Measurements from ENCODE around the gene CCDC97. TPM values are rescaled to one million over a fixed set of nuclear protein-coding genes. Genes with fewer than 3 reads are reported as not detected.
"Not testable (repeated sequence)": the region's sequence is repeated elsewhere in the genome, so short reads cannot be mapped to it uniquely, and the experiment has no call there.

The CCDC97 gene
- total and polyA plus RNA-seq, 2 donors, result 10.8 to 15.4 TPM

DNA sequence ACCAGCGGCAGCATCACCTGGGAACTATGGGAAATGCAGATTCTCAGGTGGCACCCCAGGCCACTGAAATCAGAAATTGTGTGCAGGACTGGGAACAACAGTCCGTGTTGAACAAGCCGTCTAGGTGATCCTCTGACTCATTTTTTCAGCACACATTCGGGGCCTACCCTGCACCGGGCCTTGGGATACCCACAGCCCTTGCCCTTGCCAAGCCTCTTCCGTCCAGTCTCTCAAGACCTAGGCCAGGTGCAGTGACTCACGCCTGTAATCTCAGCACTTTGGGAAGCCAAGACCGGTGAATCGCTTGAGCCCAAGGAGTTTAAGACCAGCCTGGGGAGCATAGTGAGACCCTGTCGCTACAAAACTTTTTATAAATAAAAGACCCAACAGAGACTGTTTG is 25.5 kb downstream of the CCDC97 start:
- Histone ChIP-seq H3K27ac (ENCODE audit: low read depth in 1 of 2, low read length in 1 of 2) (no peak overlapping the region), H3K36me3 (ENCODE audit: control insufficient read depth in 2 of 2, insufficient read depth in 2 of 2, low read length in 1 of 2) (peaks cover 43 to 47% of the 10 kb centered on the region in 2 donors), H3K9me3 (ENCODE audit: control insufficient read depth in 2 of 2, insufficient read depth in 1 of 2, low read length in 1 of 2) (no peaks in the 10 kb centered on the region), H3K27me3 (ENCODE audit: control insufficient read depth in 2 of 2, insufficient read depth in 1 of 2, low read length in 1 of 2) (no peaks in the 10 kb centered on the region), H3K4me3 (ENCODE audit: low read length in 2 of 2) (no peak overlapping the region), H3K4me1 (ENCODE audit: control insufficient read depth in 2 of 2, insufficient read depth in 2 of 2, low read length in 2 of 2) (peaks cover 0 to 4% of the 10 kb centered on the region in 2 donors)
- DNase-seq (ENCODE audit: low read depth in 6 of 9, low spot score in 9 of 9), result no peak
- WGBS, result 98% methylated on average over 10 of the region's 10 CpGs

GRCh38 chr19:41339936-41340335 is 30.0 kb downstream of the CCDC97 start:
- H3K4me1 ChIP-seq (ENCODE audit: control insufficient read depth in 2 of 2, insufficient read depth in 2 of 2, low read length in 2 of 2), result peaks cover 0 to 4% of the 10 kb centered on the region in 2 donors
- no peaks in the 10 kb centered on the region for H3K9me3 ChIP-seq (ENCODE audit: control insufficient read depth in 2 of 2, insufficient read depth in 1 of 2, low read length in 1 of 2)
- DNase-seq (ENCODE audit: low read depth in 6 of 9, low spot score in 9 of 9), result no peak
- WGBS, result 99% methylated on average over 5 of the region's 5 CpGs
- H3K4me3 ChIP-seq (ENCODE audit: low read length in 2 of 2), result no peak overlapping the region
- no peak overlapping the region for H3K27ac ChIP-seq (ENCODE audit: low read depth in 1 of 2, low read length in 1 of 2)
- no peaks in the 10 kb centered on the region for H3K27me3 ChIP-seq (ENCODE audit: control insufficient read depth in 2 of 2, insufficient read depth in 1 of 2, low read length in 1 of 2)
- H3K36me3 ChIP-seq (ENCODE audit: control insufficient read depth in 2 of 2, insufficient read depth in 2 of 2, low read length in 1 of 2), result peaks cover 53 to 61% of the 10 kb centered on the region in 2 donors

DNA sequence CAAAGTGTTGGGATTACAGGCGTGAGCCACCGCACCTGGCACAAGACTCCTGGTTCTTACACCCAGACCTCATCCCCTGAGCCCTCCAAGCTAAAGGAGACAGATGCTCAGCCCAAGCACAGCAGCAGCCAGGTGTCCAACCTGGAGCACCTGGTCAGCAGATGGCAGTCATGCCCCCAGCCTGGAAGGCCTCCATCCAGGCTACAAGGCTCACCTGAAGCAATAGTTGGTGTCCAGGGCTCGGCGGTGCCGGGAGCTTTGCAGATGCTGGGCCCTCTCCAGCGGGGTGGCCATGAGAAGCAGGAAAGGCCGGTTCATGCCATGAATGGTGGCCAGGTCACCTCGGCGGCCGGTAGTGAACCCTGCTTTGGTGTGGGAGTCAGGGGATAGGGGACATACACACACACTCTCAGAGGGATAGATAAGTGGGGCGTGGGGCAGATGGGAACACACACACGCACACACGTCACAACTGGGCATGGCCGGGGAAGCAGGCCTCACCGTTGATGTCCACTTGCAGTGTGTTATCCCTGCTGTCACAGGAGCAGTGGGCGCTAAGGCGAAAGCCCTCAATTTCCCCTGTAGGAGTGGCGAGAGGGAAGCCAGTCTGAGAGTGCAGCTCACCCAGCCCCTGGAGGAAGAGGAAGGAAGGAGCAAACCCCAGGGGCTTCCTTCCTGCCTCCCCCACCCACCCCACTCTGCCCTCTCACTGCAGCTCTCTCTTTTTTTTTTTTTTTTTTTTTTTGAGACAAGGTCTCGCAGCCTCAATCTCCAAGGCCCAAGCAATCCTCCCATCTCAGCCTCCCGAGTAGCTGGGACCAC is 31.9 kb downstream of the CCDC97 start:
- H3K27me3 ChIP-seq (ENCODE audit: control insufficient read depth in 2 of 2, insufficient read depth in 1 of 2, low read length in 1 of 2), result no peaks in the 10 kb centered on the region
- H3K27ac ChIP-seq (ENCODE audit: low read depth in 1 of 2, low read length in 1 of 2), result no peak overlapping the region
- 91% methylated on average over 20 of the region's 20 CpGs for WGBS
- no peak overlapping the region for H3K4me3 ChIP-seq (ENCODE audit: low read length in 2 of 2)
- H3K9me3 ChIP-seq (ENCODE audit: control insufficient read depth in 2 of 2, insufficient read depth in 1 of 2, low read length in 1 of 2), result no peaks in the 10 kb centered on the region
- H3K36me3 ChIP-seq (ENCODE audit: control insufficient read depth in 2 of 2, insufficient read depth in 2 of 2, low read length in 1 of 2), result peaks cover 56 to 61% of the 10 kb centered on the region in 2 donors
- H3K4me1 ChIP-seq (ENCODE audit: control insufficient read depth in 2 of 2, insufficient read depth in 2 of 2, low read length in 2 of 2), result no peaks in the 10 kb centered on the region
- DNase-seq (ENCODE audit: low read depth in 6 of 9, low spot score in 9 of 9), result peak in 1 of 9 donors; percentile 39

DNA sequence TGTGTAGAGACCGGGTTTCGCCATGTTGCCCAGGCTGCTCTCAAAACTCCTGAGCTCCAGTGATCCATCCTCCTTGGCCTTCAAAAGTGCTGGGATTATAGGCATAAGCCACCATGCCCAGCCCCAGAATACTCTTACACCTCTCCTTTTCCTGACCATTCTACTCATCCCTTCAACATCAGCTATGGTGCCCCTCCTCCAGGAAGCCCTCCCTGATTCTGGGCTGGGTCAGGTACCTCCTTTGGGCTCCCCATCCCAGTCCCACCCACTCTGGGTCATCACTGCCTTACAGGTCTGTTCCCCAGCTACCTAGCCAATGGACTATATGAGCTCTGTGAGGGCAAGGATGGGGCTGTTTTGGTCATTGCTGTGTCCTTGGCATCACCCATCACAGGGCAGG is 34.2 kb downstream of the CCDC97 start:
- no peak for DNase-seq (ENCODE audit: low read depth in 6 of 9, low spot score in 9 of 9)
- no peak overlapping the region for H3K27ac ChIP-seq (ENCODE audit: low read depth in 1 of 2, low read length in 1 of 2)
- no peak overlapping the region for H3K4me3 ChIP-seq (ENCODE audit: low read length in 2 of 2)
- H3K27me3 ChIP-seq (ENCODE audit: control insufficient read depth in 2 of 2, insufficient read depth in 1 of 2, low read length in 1 of 2), result no peaks in the 10 kb centered on the region
- peaks cover 4 to 6% of the 10 kb centered on the region in 2 donors for H3K4me1 ChIP-seq (ENCODE audit: control insufficient read depth in 2 of 2, insufficient read depth in 2 of 2, low read length in 2 of 2)
- WGBS, result 96% methylated on average over 2 of the region's 2 CpGs
- H3K9me3 ChIP-seq (ENCODE audit: control insufficient read depth in 2 of 2, insufficient read depth in 1 of 2, low read length in 1 of 2), result no peaks in the 10 kb centered on the region
- peaks cover 60 to 71% of the 10 kb centered on the region in 2 donors for H3K36me3 ChIP-seq (ENCODE audit: control insufficient read depth in 2 of 2, insufficient read depth in 2 of 2, low read length in 1 of 2)

DNA sequence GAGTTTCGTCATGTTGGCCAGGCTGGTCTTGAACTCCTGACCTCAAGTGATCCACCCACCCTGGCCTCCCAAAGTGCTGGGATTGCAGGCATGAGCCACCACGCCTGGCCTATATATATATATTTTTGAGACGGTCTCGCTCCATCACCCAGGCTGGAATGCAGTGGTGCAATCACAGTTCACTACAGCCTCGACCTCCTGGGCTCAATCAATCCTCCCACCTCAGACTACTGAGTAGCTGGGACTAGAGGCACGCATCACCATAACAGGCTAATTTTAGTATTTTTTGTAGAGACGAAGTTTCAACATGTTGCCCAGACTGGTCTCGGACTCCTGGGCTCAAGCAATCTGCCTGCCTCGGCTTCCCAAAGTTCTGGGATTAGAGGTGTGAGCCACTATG is 36.9 kb downstream of the CCDC97 start:
- H3K36me3 ChIP-seq (ENCODE audit: control insufficient read depth in 2 of 2, insufficient read depth in 2 of 2, low read length in 1 of 2), result peaks cover 38 to 46% of the 10 kb centered on the region in 2 donors
- not testable (repeated sequence) for H3K9me3 ChIP-seq (ENCODE audit: control insufficient read depth in 2 of 2, insufficient read depth in 1 of 2, low read length in 1 of 2); H3K27me3 ChIP-seq (ENCODE audit: control insufficient read depth in 2 of 2, insufficient read depth in 1 of 2, low read length in 1 of 2); DNase-seq (ENCODE audit: low read depth in 6 of 9, low spot score in 9 of 9); H3K27ac ChIP-seq (ENCODE audit: low read depth in 1 of 2, low read length in 1 of 2); H3K4me3 ChIP-seq (ENCODE audit: low read length in 2 of 2)
- peaks cover 12 to 25% of the 10 kb centered on the region in 2 donors for H3K4me1 ChIP-seq (ENCODE audit: control insufficient read depth in 2 of 2, insufficient read depth in 2 of 2, low read length in 2 of 2)
- WGBS, result 98% methylated on average over 9 of the region's 9 CpGs

GRCh38 chr19:41350735-41351338 is 40.9 kb downstream of the CCDC97 start:
- peaks cover 0 to 4% of the 10 kb centered on the region in 2 donors for H3K27me3 ChIP-seq (ENCODE audit: control insufficient read depth in 2 of 2, insufficient read depth in 1 of 2, low read length in 1 of 2)
- H3K36me3 ChIP-seq (ENCODE audit: control insufficient read depth in 2 of 2, insufficient read depth in 2 of 2, low read length in 1 of 2), result peaks cover 17 to 19% of the 10 kb centered on the region in 2 donors
- H3K27ac ChIP-seq (ENCODE audit: low read depth in 1 of 2, low read length in 1 of 2), result peak overlapping the region; percentile 32 to 54
- H3K9me3 ChIP-seq (ENCODE audit: control insufficient read depth in 2 of 2, insufficient read depth in 1 of 2, low read length in 1 of 2), result no peaks in the 10 kb centered on the region
- peaks cover 14 to 48% of the 10 kb centered on the region in 2 donors for H3K4me1 ChIP-seq (ENCODE audit: control insufficient read depth in 2 of 2, insufficient read depth in 2 of 2, low read length in 2 of 2)
- peak overlapping the region; percentile 77 to 90 for H3K4me3 ChIP-seq (ENCODE audit: low read length in 2 of 2)
- WGBS, result 4% methylated on average over 22 of the region's 22 CpGs
- no peak for DNase-seq (ENCODE audit: low read depth in 6 of 9, low spot score in 9 of 9)

GRCh38 chr19:41351339-41352245 is 41.6 kb downstream of the CCDC97 start:
- Histone ChIP-seq H3K9me3 (ENCODE audit: control insufficient read depth in 2 of 2, insufficient read depth in 1 of 2, low read length in 1 of 2) (no peaks in the 10 kb centered on the region), H3K4me1 (ENCODE audit: control insufficient read depth in 2 of 2, insufficient read depth in 2 of 2, low read length in 2 of 2) (peaks cover 14 to 48% of the 10 kb centered on the region in 2 donors), H3K36me3 (ENCODE audit: control insufficient read depth in 2 of 2, insufficient read depth in 2 of 2, low read length in 1 of 2) (peaks cover 10 to 17% of the 10 kb centered on the region in 2 donors), H3K27ac (ENCODE audit: low read depth in 1 of 2, low read length in 1 of 2) (peak overlapping the region; percentile 41 to 56), H3K27me3 (ENCODE audit: control insufficient read depth in 2 of 2, insufficient read depth in 1 of 2, low read length in 1 of 2) (peaks cover 0 to 4% of the 10 kb centered on the region in 2 donors), H3K4me3 (ENCODE audit: low read length in 2 of 2) (peak overlapping the region; percentile 77 to 90)
- under 1% methylated on average over 58 of the region's 58 CpGs for whole genome bisulfite sequencing
- DNase-seq (ENCODE audit: low read depth in 6 of 9, low spot score in 9 of 9), result peak in 3 of 9 donors; percentile 56 to 81 (median 63)

- H3K4me1 ChIP-seq (ENCODE audit: control insufficient read depth in 2 of 2, insufficient read depth in 2 of 2, low read length in 2 of 2), result peaks cover 17 to 54% of the 10 kb centered on the region in 2 donors
- under 1% methylated on average over 12 of the region's 12 CpGs for WGBS
- peak overlapping the region; percentile 17 to 56 for H3K27ac ChIP-seq (ENCODE audit: low read depth in 1 of 2, low read length in 1 of 2)
Measured at GRCh38 chr19:41352279-41352608, 42.3 kb downstream of the CCDC97 start.

More at GRCh38 chr19:41352279-41352608, 42.3 kb downstream of the CCDC97 start:
- H3K4me3 ChIP-seq (ENCODE audit: low read length in 2 of 2), result peak overlapping the region; percentile 77 to 90
- H3K36me3 ChIP-seq (ENCODE audit: control insufficient read depth in 2 of 2, insufficient read depth in 2 of 2, low read length in 1 of 2), result peaks cover 6 to 14% of the 10 kb centered on the region in 2 donors
- H3K9me3 ChIP-seq (ENCODE audit: control insufficient read depth in 2 of 2, insufficient read depth in 1 of 2, low read length in 1 of 2), result no peaks in the 10 kb centered on the region
- no peak for DNase-seq (ENCODE audit: low read depth in 6 of 9, low spot score in 9 of 9)
- peaks cover 0 to 4% of the 10 kb centered on the region in 2 donors for H3K27me3 ChIP-seq (ENCODE audit: control insufficient read depth in 2 of 2, insufficient read depth in 1 of 2, low read length in 1 of 2)

Data from thymus (tissue), 11 donors.